ENCODE measurements around the gene ACAA1.
A peak's percentile ranks its signal among the peaks of the same experiment; 100 is the strongest.
"Not testable (repeated sequence)": the region's sequence is repeated elsewhere in the genome, so short reads cannot be mapped to it uniquely, and the experiment has no call there.

Gene ACAA1

DNA sequence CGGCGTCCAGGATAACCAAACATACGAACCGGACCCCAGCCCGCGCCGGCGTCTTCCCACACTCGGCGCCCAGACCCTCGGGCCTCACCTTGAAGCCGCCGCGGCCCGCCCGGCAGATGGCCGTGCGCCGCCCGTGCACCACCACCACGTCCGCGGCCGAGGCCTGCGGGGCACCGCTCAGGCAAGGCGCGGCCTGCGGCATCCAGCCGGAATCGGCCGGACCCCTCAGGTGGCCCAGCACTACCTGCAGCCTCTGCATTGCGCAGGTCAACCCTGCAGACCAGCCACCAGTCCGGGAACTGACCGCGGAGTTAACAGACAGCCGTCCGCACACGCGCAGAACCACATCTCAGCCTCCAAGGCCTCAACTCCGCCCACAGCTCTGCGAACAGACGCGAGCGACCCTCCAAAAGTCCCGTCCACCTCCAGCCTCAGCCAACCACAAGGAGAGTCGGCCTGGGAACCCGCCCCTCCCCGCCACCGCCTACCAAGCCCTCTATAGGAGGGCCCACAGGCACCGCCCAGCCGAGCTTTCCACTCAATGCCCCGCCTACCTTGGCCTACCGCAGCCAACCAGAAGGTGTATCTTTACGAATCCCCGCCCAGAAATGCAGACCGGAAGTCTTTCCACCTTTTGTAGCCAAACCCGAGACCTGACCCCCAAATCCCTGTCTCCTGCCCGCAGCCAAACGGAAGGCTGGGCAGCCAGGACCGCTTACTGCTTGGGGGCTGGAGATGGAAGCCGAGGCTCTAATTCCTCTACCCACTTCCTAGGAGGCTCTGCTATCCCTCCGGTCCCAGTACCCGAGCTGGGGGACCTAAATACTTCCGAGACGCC lies at the start of gene ACAA1:
TSS of gene ACAA1 (minus strand) at position 351 of the 838 bp plus-strand sequence. CDS start at position 259, 92 bp downstream.
- DNase-seq = peak; percentile 88

DNA sequence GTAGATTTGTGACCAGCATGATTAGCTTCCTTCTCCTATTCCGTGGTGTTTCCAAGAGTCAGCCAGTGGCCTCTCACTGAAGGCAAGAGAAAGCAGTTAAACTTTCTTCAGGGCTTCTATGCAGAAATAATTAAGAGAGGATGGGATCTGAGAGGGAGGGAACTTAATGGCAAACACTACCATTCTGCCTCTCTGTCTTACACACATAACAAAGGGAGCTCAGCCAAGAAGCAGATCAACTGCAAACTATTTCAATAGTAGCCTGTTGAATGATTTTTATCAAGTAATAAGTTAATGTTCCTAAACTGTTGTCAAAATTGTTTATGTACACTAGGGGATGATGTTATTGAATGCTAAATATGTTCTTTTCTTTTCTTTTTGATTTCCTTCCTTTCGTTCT lies 40.3 kb upstream of the ACAA1 start:
- DNase-seq = no peak

- DNase-seq = no peak
Observed at GRCh38 chr3:38173834-38174418, 37.0 kb upstream of the ACAA1 start.

DNA sequence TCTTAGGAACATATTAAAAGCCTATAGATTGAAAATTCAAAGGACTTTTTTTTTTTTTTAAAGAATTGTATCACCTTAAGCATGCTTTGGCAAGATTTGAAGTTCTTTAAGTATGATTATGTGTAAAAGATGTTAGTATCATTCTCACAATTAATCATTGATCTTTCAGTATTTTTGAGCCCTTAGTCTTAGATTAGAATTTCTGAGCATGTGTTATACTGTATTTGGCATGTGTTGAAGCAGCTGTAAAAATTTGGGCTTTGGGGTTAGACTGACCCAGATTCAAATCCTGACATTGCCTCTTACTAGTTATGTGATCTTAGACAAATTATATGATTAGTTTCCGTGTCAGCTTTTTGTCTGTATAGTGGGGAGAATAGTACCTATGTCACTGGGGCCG lies 34.7 kb upstream of the ACAA1 start:
- no peak for DNase-seq

- DNase-seq = no peak
Observed at GRCh38 chr3:38170722-38171121, 33.8 kb upstream of the ACAA1 start.

GRCh38 chr3:38169027-38169317 lies 32.0 kb upstream of the ACAA1 start:
- no peak for DNase-seq

DNA sequence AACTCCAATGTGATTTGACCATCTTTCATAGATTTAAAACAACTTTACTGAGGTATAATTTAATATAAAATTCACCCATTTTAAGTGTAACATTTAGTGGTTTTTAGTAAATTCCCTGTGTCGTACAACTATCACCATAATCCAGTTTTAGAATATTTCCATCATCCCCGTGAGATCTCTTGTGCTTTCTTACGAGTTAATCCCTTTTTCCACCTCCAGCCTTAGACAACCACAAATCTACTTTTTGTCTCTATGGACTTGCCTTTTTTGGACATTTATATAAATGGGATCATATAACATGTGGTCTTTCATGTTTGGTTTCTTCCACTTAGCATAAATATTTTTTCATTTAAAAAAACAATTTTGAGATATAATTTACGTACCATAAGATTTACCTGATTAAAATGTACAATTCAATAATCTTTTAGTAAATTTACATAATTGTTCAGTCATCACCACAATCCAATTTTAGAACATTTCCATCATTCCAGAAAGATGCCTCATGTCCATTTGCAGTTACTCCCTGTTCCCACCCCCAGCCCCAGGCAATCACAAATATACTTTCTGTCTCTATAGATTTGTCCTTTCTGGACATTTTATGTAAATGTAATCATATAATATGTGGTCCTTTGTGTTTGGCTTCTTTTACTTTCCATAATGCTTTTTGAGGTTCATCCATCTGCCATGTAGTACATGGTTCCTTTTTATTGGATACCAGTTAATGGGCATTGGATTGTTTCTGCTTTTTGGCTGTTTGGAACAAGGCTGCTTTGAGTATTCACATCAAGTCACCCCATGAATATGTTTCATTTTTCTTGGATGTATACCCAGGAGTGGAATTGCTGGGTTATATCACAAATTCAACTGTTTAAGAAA lies 31.5 kb upstream of the ACAA1 start:
- no peak for DNase-seq

- no peak for DNase-seq
Observed at GRCh38 chr3:38167591-38167990, 30.7 kb upstream of the ACAA1 start.

- DNase-seq = no peak
Observed at GRCh38 chr3:38165722-38166387, 28.9 kb upstream of the ACAA1 start.

DNA sequence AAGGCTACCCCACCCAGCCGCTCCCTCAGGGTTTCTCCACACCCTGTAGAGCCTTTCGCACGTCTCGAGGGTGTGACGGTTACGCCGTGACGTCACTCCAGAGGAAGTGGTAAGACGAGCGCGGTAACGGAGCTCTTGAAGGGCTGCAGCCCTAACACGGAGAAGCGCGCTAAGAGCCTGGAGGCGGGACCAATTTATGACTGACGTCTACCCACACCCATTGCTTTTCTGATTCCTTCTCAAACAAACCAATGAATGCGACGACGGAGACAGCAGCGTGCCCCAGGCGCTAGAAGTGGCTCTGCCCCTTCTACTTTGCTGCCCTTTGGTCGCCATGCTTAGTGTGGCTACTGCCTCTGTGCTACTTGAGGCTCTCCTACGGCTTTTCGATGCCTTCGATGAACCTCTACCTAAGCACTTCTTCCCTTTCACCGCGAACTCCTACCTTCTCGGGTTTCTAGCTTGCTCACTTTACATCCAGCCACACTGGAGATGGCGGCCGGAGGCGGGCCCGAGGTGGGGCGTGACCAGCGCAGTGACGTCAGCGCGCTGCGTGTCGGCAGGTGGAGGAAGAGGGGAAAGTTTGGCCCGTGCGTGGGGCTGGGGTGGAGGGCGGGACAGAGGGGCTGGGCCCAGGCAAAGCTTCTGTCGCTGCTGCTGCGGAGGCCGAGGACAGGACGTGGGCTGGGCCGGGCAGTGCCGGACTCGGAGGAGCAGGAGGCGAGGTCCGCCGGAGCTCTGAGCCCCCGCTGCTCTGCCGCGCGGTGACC lies 28.2 kb upstream of the ACAA1 start, which contains the start of gene OXSR1:
TSS of gene OXSR1 (plus strand) at position 586 of the 770 bp plus-strand sequence. CDS start 340 bp downstream, outside the sequence.
- peak; percentile 90 for DNase-seq

DNA sequence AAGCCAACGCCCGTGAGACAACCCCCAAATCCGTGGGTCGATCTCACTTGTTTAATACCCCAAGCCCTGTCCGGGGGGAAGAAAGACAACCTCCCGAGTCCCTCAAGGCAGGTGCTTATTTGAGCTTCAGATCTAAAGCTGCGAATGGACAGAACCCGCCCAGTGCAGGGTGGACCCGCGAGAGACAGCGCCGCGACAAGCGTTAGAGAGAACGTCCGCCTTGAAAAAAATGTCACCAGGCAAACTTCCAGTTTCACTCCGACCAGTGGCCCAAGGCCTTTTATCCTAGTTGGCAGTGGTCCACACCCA lies 27.7 kb upstream of the ACAA1 start:
- DNase-seq = no peak

DNA sequence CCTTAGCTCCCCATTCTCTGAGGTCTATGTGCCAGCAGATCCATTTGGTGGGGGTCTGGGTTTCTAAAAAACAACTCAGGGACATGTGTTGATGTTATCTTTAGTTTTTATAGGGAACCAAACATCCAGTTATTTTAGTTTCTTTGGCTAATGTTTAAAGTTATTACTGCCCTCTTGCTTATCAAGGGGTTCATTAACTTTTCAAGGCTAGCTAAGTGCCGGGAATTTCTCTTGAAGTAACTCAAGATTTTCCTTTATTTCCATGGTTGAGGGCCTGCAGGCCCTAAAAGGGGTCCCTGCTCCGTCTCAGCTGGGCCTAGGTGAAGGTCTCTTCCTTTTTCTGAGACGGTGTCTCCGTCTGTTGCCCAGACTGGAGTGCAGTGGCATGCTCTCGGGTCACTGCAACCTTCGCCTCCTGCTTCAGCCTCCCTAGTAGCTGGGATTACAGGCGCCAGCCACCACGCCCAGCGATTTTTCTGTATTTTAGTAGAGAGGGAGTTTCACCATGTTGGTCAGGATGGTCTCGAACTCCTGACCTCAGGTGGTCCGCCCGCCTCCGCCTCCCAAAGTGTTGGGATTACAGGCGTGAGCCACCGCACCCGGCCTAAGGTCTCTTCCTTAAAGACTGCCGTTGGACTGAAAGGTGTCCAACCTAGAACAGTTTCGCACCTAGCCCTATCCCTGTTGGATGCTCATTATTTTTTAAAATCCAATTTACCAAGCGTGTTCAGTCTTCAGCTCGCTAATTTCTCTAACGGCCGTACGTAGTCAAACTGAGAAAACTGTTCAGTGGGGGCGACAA lies 27.1 kb upstream of the ACAA1 start:
- no peak for DNase-seq

DNA sequence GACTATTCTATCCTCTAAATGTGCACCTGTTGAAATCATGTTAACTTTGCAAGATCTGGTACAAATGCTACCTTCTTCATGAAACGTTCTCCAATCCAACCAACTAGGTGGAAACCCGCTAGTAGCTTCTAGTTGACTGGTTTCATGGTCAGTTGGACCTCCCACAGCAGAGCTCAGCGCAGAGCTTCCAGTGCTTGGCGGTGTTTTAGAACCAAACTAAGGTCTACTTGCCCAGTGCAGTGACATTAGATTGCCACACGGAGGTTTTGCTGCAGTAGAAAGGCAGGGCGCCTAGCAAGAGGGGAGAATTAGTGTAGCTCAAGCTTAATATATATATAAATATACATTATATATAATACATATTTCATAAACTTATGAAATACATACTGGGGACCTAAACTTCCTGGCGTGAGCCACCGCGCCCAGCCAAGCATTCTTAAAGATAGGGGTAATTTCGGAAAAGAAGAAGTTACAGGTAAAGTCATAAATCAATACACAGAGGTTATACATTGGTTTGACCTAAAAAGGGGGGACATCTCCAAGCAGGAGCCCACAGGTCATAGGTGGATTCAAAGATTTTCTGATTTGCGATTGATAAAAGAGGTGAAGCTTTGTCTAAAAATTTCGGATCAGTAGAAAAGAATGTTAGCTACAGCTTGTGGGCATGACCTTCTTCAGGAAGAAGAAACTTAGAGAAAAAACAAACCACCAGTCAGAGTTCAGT lies 26.4 kb upstream of the ACAA1 start:
- DNase-seq = no peak

DNA sequence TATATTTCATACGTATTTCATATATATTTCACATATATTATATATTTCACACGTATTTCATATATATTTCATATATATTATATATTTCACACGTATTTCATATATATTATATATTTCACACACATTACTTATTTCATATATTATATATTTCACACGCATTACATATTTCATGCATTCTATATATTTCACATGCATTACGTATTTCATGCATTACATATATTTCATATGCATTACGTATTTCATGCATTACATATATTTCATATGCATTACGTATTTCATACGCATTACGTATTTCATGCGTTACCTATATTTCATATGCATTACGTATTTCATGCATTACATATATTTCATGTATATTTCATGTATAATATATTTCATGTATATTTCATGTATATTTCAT lies 23.8 kb upstream of the ACAA1 start:
- not testable (repeated sequence) for DNase-seq

GRCh38 chr3:38158472-38158871 lies 21.5 kb upstream of the ACAA1 start:
- no peak for DNase-seq

GRCh38 chr3:38157595-38157994 lies 20.7 kb upstream of the ACAA1 start:
- DNase-seq = no peak

DNA sequence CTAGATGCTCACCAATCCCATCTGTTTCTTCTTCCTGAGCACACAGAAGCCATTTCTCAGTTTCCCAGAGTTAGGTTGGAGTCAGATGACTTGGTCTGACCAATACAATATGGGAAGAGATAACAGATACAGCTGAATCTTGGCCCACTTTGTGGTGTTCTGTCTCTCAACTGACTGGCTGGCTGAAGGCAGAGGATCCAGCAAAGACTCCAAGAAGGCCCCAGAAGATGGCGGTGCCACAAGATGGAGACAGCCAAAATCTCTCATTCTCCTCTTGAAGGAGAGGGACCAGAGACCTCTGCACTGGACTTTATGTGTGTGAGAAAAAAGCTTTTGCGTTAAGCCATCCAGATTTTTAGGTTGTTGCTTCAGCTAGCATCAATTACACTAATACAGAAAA lies 20.2 kb upstream of the ACAA1 start:
- DNase-seq = no peak

DNA sequence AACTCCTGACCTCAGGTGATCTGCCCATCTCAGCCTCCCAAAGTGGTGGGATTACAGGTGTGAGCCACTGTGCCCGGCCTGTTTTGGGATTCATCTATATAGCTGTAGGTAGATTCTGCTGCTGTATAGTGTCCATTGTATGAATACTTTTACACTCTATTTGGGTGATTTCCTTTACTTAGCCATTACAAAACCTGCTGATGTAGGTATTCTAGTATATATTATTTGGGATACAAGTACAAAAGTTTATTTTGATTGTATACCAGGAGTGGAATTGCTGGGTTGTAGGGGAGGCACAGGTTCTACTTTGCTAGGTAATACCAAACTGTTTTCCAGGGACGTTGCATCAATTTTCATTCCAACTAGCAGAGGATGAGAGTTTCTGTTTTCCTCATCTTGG lies 18.9 kb upstream of the ACAA1 start:
- no peak for DNase-seq

DNA sequence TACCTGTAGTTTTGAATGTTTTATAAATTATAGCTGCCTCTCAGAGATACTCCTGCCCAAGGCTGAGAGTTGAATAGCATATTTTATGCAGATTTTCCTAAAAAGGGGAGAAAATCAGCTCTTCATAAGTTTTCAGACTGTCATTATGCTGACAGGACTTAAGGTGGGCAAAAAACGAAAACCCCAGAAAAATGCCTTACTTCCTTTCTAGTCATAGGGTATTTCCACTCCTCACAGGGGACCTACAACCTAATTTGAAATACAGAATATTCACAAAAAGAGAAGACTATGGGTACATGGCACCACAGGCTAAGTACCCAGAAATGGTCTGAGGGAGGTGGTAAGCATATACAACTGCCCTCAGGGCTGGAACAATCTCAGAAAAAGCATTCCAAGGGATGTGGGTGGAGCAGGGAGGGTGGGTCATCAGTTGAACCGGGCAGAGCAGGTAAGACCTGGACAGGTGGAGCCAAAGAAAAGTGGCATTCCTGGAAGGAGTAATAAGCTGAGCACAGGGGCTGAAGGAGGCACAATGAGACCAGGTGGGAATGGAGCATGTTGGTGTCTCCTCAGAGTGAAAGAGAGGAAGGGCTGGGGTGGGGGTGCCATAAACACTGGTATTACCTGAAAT lies 17.8 kb upstream of the ACAA1 start:
- no peak for DNase-seq

- no peak for DNase-seq
Observed at GRCh38 chr3:38154033-38154494, 17.1 kb upstream of the ACAA1 start.

All from NCI-H1694 (cell line).